Neural crest cell (in vitro differentiated cells): ENCODE data around the gene TBX19. TPM values are rescaled to one million over a fixed set of nuclear protein-coding genes. Genes with fewer than 3 reads are reported as not detected.

Experiments used
- DNase-seq: peaks from one replicate; pipeline ENCODE4 v3.0.0; 2021; ENCODE audit warnings: low read depth, mixed read lengths, low spot score
- H3K27ac Mint-ChIP-seq: one replicate; pipeline ENCODE4 v1.8.0; 2021; ENCODE audit warnings: mild to moderate bottlenecking, mixed read lengths; ENCODE audit not compliant: unreplicated experiment
- H3K27me3 Mint-ChIP-seq: 2 replicates; pipeline ENCODE4 v1.8.0; 2021; ENCODE audit warnings: low read depth, mild to moderate bottlenecking, mixed read lengths
- H3K36me3 Mint-ChIP-seq: 2 replicates; pipeline ENCODE4 v1.8.0; 2021; ENCODE audit warnings: low read depth, mild to moderate bottlenecking, mixed read lengths
- H3K4me1 Mint-ChIP-seq: 2 replicates; pipeline ENCODE4 v1.8.0; 2021; ENCODE audit warnings: mixed read lengths
- H3K4me3 Mint-ChIP-seq: one replicate; pipeline ENCODE4 v1.8.0; 2021; ENCODE audit warnings: mild to moderate bottlenecking, mixed read lengths
- H3K9me3 Mint-ChIP-seq: 2 replicates; pipeline ENCODE4 v1.8.0; 2021; ENCODE audit warnings: mixed read lengths
- CTCF ChIP-seq: fragments of 200-600 bp; sonication (generic); conservative IDR thresholded peaks from 2 replicates; pipeline ENCODE4 v1.5.0; 2021; ENCODE audit warnings: antibody characterized with exemption, mild to moderate bottlenecking
- total RNA-seq: library from RNA; stranded (reverse); gene quantifications from 2 replicates; pipeline ENCODE4 v1.2.1, GENCODE V29; 2021

TBX19 gene
- total RNA-seq, 1 donor from 2014 or later = 0.68 TPM

- H3K27me3 Mint-ChIP-seq = no peaks in the 10 kb centered on the region
- DNase-seq = no peak
- no peaks in the 10 kb centered on the region for H3K36me3 Mint-ChIP-seq
- peaks cover 11% of the 10 kb centered on the region for H3K4me1 Mint-ChIP-seq
- no peak for TF ChIP-seq CTCF
- H3K4me3 Mint-ChIP-seq = no peak overlapping the region
- no peaks in the 10 kb centered on the region for H3K9me3 Mint-ChIP-seq
- H3K27ac Mint-ChIP-seq = no peak overlapping the region
Measured at GRCh38 chr1:168288311-168289052, 7.8 kb downstream of the TBX19 start.

- Mint-ChIP-seq H3K27me3 (no peaks in the 10 kb centered on the region), H3K27ac (no peak overlapping the region), H3K36me3 (no peaks in the 10 kb centered on the region), H3K4me1 (peaks cover 11% of the 10 kb centered on the region), H3K9me3 (no peaks in the 10 kb centered on the region), H3K4me3 (no peak overlapping the region)
- DNase-seq = no peak
- no peak for TF ChIP-seq CTCF
Measured at GRCh38 chr1:168291222-168291837, 10.7 kb downstream of the TBX19 start.

- Mint-ChIP-seq H3K27me3 (no peaks in the 10 kb centered on the region), H3K36me3 (no peaks in the 10 kb centered on the region), H3K27ac (peak overlapping the region; percentile 62), H3K9me3 (no peaks in the 10 kb centered on the region), H3K4me1 (no peaks in the 10 kb centered on the region), H3K4me3 (no peak overlapping the region)
- DNase-seq = no peak
- no peak for TF ChIP-seq CTCF
Measured at GRCh38 chr1:168293356-168293755, 12.7 kb downstream of the TBX19 start.

- Mint-ChIP-seq H3K27ac (no peak overlapping the region), H3K9me3 (no peaks in the 10 kb centered on the region), H3K4me1 (no peaks in the 10 kb centered on the region), H3K36me3 (no peaks in the 10 kb centered on the region), H3K4me3 (no peak overlapping the region), H3K27me3 (no peaks in the 10 kb centered on the region)
- no peak for TF ChIP-seq CTCF
- DNase-seq = no peak
Measured at GRCh38 chr1:168295411-168296114, 14.9 kb downstream of the TBX19 start.

- H3K4me1 Mint-ChIP-seq = peaks cover 6% of the 10 kb centered on the region
- H3K27ac Mint-ChIP-seq = no peak overlapping the region
- no peaks in the 10 kb centered on the region for H3K27me3 Mint-ChIP-seq
- no peak for DNase-seq
- H3K9me3 Mint-ChIP-seq = no peaks in the 10 kb centered on the region
- TF ChIP-seq CTCF = no peak
- no peak overlapping the region for H3K4me3 Mint-ChIP-seq
- no peaks in the 10 kb centered on the region for H3K36me3 Mint-ChIP-seq
Measured at GRCh38 chr1:168297019-168297730, 16.5 kb downstream of the TBX19 start.
